Endothelial cell of umbilical vein (primary cell): Measurements from ENCODE around the gene CCNY. TPM values are rescaled to one million over a fixed set of nuclear protein-coding genes. Genes with fewer than 3 reads are reported as not detected.
"Not testable (repeated sequence)": the region's sequence is repeated elsewhere in the genome, so short reads cannot be mapped to it uniquely, and the experiment has no call there.

Experiments
- BruUV-seq: library from RNA; stranded (reverse); fragments of 400-500 nt; replicated peaks from 2 replicates; lab custom pipeline; 2021; lab: Mats Ljungman, UMichigan
- CTCF ChIA-PET: fragments of 300-600, 350-600 bp; sonication (Branson Sonifier 250); formaldehyde crosslinking; loops from one replicate; lab custom pipeline; 2021; ENCODE audit warnings: antibody characterized with exemption, inconsistent platforms; lab: Charles Lee
- POLR2A ChIA-PET: fragments of 300-600, 350-600 bp; sonication (Branson Sonifier 250); formaldehyde crosslinking; loops from one replicate; lab custom pipeline; 2021; ENCODE audit warnings: antibody characterized with exemption, inconsistent platforms; lab: Charles Lee
- DNase-seq: peaks from one replicate; pipeline ENCODE4 v3.0.0-alpha.2; 2011; ENCODE audit warnings: low read depth, low spot score
- FAIRE-seq: peaks from 2 replicates; lab custom pipeline; 2011; peaks lifted over from hg19 to GRCh38; lab: Jason Lieb, UNC
- H2AFZ ChIP-seq: 2 replicates; pipeline ENCODE4 v1.6.0; 2012; ENCODE audit warnings: low read depth, low read length, control low read depth, inconsistent platforms
- H3K27ac ChIP-seq: 2 replicates; pipeline ENCODE4 v1.5.1; 2011; ENCODE audit warnings: low read depth, mild to moderate bottlenecking, control low read depth, low read length, moderate library complexity; ENCODE audit not compliant: insufficient read depth
- H3K27me3 ChIP-seq, 2 experiments: 2 replicates each; pipeline versions ENCODE4 v1.6.0 to v1.6.1; 2011; ENCODE audit warnings: low read length in 2 of 2, mixed read lengths in 1 of 2; ENCODE audit not compliant: control insufficient read depth in 2 of 2, insufficient read depth in 2 of 2
- H3K36me3 ChIP-seq, 2 experiments: 2 replicates in 1 of 2; 3 replicates in 1 of 2; pipeline ENCODE4 v1.5.1; 2011; ENCODE audit warnings: low read length in 2 of 2, mild to moderate bottlenecking in 1 of 2, moderate library complexity in 1 of 2; ENCODE audit not compliant: control insufficient read depth in 2 of 2, insufficient read depth in 2 of 2; ENCODE audit errors: extremely low read depth in 1 of 2
- H3K4me1 ChIP-seq: 3 replicates; pipeline ENCODE4 v1.5.1; 2011; ENCODE audit warnings: mild to moderate bottlenecking, low read length; ENCODE audit not compliant: control insufficient read depth, insufficient read depth; ENCODE audit errors: extremely low read depth
- H3K4me2 ChIP-seq: 2 replicates; pipeline ENCODE4 v1.6.1; 2011; ENCODE audit warnings: low read length, control low read depth, mixed read lengths; ENCODE audit not compliant: insufficient read depth
- H3K4me3 ChIP-seq, 3 experiments: fragments of 200-600 bp in 1 of 3; sonication (generic), shearing (Covaris generic) in 1 of 3; replicated peaks in 1 of 3; 2 replicates each; pipeline ENCODE4 v1.5.1; 2011 to 2016; ENCODE audit warnings: control low read depth in 3 of 3, low read length in 3 of 3, mild to moderate bottlenecking in 2 of 3, inconsistent platforms in 1 of 3, low read depth in 1 of 3, moderate library complexity in 1 of 3; ENCODE audit not compliant: insufficient read depth in 1 of 3
- H3K79me2 ChIP-seq: 2 replicates; pipeline ENCODE4 v1.6.0; 2012; ENCODE audit warnings: low read length, inconsistent platforms; ENCODE audit not compliant: control insufficient read depth, insufficient read depth
- H3K9ac ChIP-seq: replicated peaks from 2 replicates; pipeline ENCODE3; 2011; ENCODE audit warnings: low read length, control low read depth; ENCODE audit not compliant: insufficient read depth; ENCODE audit errors: extremely low read depth
- H3K9me1 ChIP-seq: replicated peaks from 3 replicates; pipeline ENCODE4 v1.6.0; 2011; ENCODE audit warnings: mild to moderate bottlenecking, low read length; ENCODE audit not compliant: control insufficient read depth, insufficient read depth; ENCODE audit errors: extremely low read depth
- H3K9me3 ChIP-seq: replicated peaks from 2 replicates; pipeline ENCODE4 v1.5.1; 2012; ENCODE audit warnings: low read length, inconsistent platforms; ENCODE audit not compliant: control insufficient read depth, insufficient read depth
- H4K20me1 ChIP-seq: replicated peaks from 2 replicates; pipeline ENCODE3; 2011; ENCODE audit warnings: mild to moderate bottlenecking, low read length; ENCODE audit not compliant: control insufficient read depth, insufficient read depth; ENCODE audit errors: extremely low read depth
- dilution Hi-C: fragments of 300-500 bp; cut with MboI; formaldehyde crosslinking; loops from one replicate; pipeline ENCODE4 v1.15.0; 2019; ENCODE audit warnings: low sequenced_read_pairs; ENCODE audit not compliant: extremely low pct_ligation_motif_present
- intact Hi-C: fragments of 100-400 bp; cut with micrococcal nuclease; formaldehyde crosslinking; loops from one replicate; pipeline ENCODE4 v1.10.0; 2022
- polyA plus RNA-seq, 4 experiments: library from polyadenylated mRNA; depleted of rRNA in 3 of 4; stranded (reverse) in 3 of 4; unstranded in 1 of 4; fragments of >200 nt; gene quantifications; 2 replicates each; pipeline versions ENCODE4 v1.2.1 to v1.2.3, GENCODE V29; 2011 to 2012; ENCODE audit warnings: missing spikeins in 1 of 4
- total RNA-seq: library from RNA; stranded (reverse); gene quantifications from 2 replicates; pipeline ENCODE4 v1.2.3, GENCODE V29; 2021

Gene CCNY
- total and polyA plus RNA-seq, 2 donors (not counting 3 experiments of a cell fraction or from before 2014, with no cell fraction given), result 61.5 to 107 TPM

DNA sequence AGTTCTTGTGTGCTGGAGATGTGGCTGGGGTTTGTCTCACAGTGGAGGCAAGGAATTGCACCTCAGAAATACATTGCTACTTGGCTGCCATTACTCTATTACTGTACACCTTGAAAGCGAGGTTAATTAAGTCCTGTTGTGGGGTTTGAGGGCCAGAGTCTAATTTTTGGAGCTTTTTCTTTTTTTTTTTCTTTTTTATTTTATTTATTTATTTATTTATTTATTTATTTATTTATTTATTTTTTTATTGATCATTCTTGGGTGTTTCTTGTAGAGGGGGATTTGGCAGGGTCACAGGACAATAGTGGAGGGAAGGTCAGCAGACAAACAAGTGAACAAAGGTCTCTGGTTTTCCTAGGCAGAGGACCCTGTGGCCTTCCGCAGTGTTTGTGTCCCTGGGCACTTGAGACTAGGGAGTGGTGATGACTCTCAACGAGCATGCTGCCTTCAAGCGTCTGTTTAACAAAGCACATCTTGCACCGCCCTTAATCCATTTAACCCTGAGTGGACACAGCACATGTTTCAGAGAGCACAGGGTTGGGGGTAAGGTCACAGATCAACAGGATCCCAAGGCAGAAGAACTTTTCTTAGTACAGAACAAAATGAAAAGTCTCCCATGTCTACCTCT, 69.8 kb downstream of the CCNY start:
- H3K9me1 ChIP-seq, H3K36me3 ChIP-seq, H3K9me3 ChIP-seq, H3K4me3 ChIP-seq, H3K4me2 ChIP-seq, H3K27ac ChIP-seq, intact Hi-C loops, BruUV-seq, FAIRE-seq, H3K27me3 ChIP-seq, dilution Hi-C loops, H4K20me1 ChIP-seq, H2AFZ ChIP-seq, H3K9ac ChIP-seq, DNase-seq, POLR2A ChIA-PET: not testable (repeated sequence)
- Histone ChIP-seq H3K4me1 (peaks cover 12% of the 10 kb centered on the region), H3K79me2 (peaks cover 82% of the 10 kb centered on the region)
- CTCF ChIA-PET, result interaction anchor here (0.6 kb wide), 1 partner anchor 55 kb away, joined by 3 read pairs; no protein-coding TSS in a partner anchor

GRCh38 chr10:35407696-35408095, 71.4 kb downstream of the CCNY start:
- BruUV-seq, H3K4me3 ChIP-seq, FAIRE-seq, DNase-seq, H3K36me3 ChIP-seq, dilution Hi-C loops, H4K20me1 ChIP-seq, H3K27me3 ChIP-seq, H3K27ac ChIP-seq, H2AFZ ChIP-seq, CTCF ChIA-PET, H3K9me1 ChIP-seq, POLR2A ChIA-PET, H3K4me2 ChIP-seq, H3K9ac ChIP-seq, H3K9me3 ChIP-seq, intact Hi-C loops: not testable (repeated sequence)
- H3K79me2 ChIP-seq, result peaks cover 81% of the 10 kb centered on the region
- peaks cover 22% of the 10 kb centered on the region for H3K4me1 ChIP-seq
